ENCODE measurements around the gene SUN5. TPM values are rescaled to one million over a fixed set of nuclear protein-coding genes. Genes with fewer than 3 reads are reported as not detected.

The SUN5 gene
- total RNA-seq, 1 experiment from 2014 or later, result not detected

- in situ Hi-C loops (cut with HindIII; ENCODE audit: low pct_unique_long_range_greater_than_20kb, low sequenced_read_pairs), result no loop called here
- DNase-seq (ENCODE audit: low read depth), result no peak
Observed at GRCh38 chr20:33005132-33005566, 916 bp upstream of the SUN5 start.

GRCh38 chr20:33002087-33002808, 2.0 kb downstream of the SUN5 start:
- in situ Hi-C loops (cut with HindIII; ENCODE audit: low pct_unique_long_range_greater_than_20kb, low sequenced_read_pairs), result no loop called here
- DNase-seq (ENCODE audit: low read depth), result no peak

GRCh38 chr20:33000802-33001466, 3.3 kb downstream of the SUN5 start:
- no peak for DNase-seq (ENCODE audit: low read depth)
- in situ Hi-C loops (cut with HindIII; ENCODE audit: low pct_unique_long_range_greater_than_20kb, low sequenced_read_pairs), result no loop called here

GRCh38 chr20:32999603-33000250, 4.5 kb downstream of the SUN5 start:
- no peak for DNase-seq (ENCODE audit: low read depth)
- in situ Hi-C loops (cut with HindIII; ENCODE audit: low pct_unique_long_range_greater_than_20kb, low sequenced_read_pairs), result no loop called here

GRCh38 chr20:32997431-32997830, 6.8 kb downstream of the SUN5 start:
- no peak for DNase-seq (ENCODE audit: low read depth)
- in situ Hi-C loops (cut with HindIII; ENCODE audit: low pct_unique_long_range_greater_than_20kb, low sequenced_read_pairs), result no loop called here

GRCh38 chr20:32995802-32996201, 8.4 kb downstream of the SUN5 start:
- in situ Hi-C loops (cut with HindIII; ENCODE audit: low pct_unique_long_range_greater_than_20kb, low sequenced_read_pairs), result no loop called here
- no peak for DNase-seq (ENCODE audit: low read depth)

- DNase-seq (ENCODE audit: low read depth), result no peak
- in situ Hi-C loops (cut with HindIII; ENCODE audit: low pct_unique_long_range_greater_than_20kb, low sequenced_read_pairs), result no loop called here
Observed at GRCh38 chr20:32993496-32994050, 10.7 kb downstream of the SUN5 start.

GRCh38 chr20:32991792-32992641, 12.2 kb downstream of the SUN5 start:
- in situ Hi-C loops (cut with HindIII; ENCODE audit: low pct_unique_long_range_greater_than_20kb, low sequenced_read_pairs), result no loop called here
- no peak for DNase-seq (ENCODE audit: low read depth)

GRCh38 chr20:32991383-32991782, 12.8 kb downstream of the SUN5 start:
- in situ Hi-C loops (cut with HindIII; ENCODE audit: low pct_unique_long_range_greater_than_20kb, low sequenced_read_pairs), result no loop called here
- DNase-seq (ENCODE audit: low read depth), result no peak

- in situ Hi-C loops (cut with HindIII; ENCODE audit: low pct_unique_long_range_greater_than_20kb, low sequenced_read_pairs), result no loop called here
- DNase-seq (ENCODE audit: low read depth), result no peak
Observed at GRCh38 chr20:32990426-32990825, 13.8 kb downstream of the SUN5 start.

- DNase-seq (ENCODE audit: low read depth), result no peak
- in situ Hi-C loops (cut with HindIII; ENCODE audit: low pct_unique_long_range_greater_than_20kb, low sequenced_read_pairs), result no loop called here
Observed at GRCh38 chr20:32989507-32990283, 14.5 kb downstream of the SUN5 start.

GRCh38 chr20:32988008-32988407, 16.2 kb downstream of the SUN5 start:
- in situ Hi-C loops (cut with HindIII; ENCODE audit: low pct_unique_long_range_greater_than_20kb, low sequenced_read_pairs), result no loop called here
- DNase-seq (ENCODE audit: low read depth), result no peak

GRCh38 chr20:32987044-32987825, 17.0 kb downstream of the SUN5 start:
- DNase-seq (ENCODE audit: low read depth), result no peak
- in situ Hi-C loops (cut with HindIII; ENCODE audit: low pct_unique_long_range_greater_than_20kb, low sequenced_read_pairs), result no loop called here

- DNase-seq (ENCODE audit: low read depth), result no peak
- in situ Hi-C loops (cut with HindIII; ENCODE audit: low pct_unique_long_range_greater_than_20kb, low sequenced_read_pairs), result no loop called here
Observed at GRCh38 chr20:32986331-32986966, 17.8 kb downstream of the SUN5 start.

- in situ Hi-C loops (cut with HindIII; ENCODE audit: low pct_unique_long_range_greater_than_20kb, low sequenced_read_pairs), result no loop called here
- DNase-seq (ENCODE audit: low read depth), result no peak
Observed at GRCh38 chr20:32985596-32985995, 18.6 kb downstream of the SUN5 start.

GRCh38 chr20:32984631-32985354, 19.4 kb downstream of the SUN5 start:
- no peak for DNase-seq (ENCODE audit: low read depth)
- in situ Hi-C loops (cut with HindIII; ENCODE audit: low pct_unique_long_range_greater_than_20kb, low sequenced_read_pairs), result no loop called here
